ENCODE results near the gene THAP4. TPM values are rescaled to one million over a fixed set of nuclear protein-coding genes. Genes with fewer than 3 reads are reported as not detected.
"Not testable (repeated sequence)": the region's sequence is repeated elsewhere in the genome, so short reads cannot be mapped to it uniquely, and the experiment has no call there.

The THAP4 gene
- total RNA-seq, 2 donors from 2014 or later: 44.4 to 59.0 TPM

GRCh38 chr2:241566468-241566867, 70.5 kb downstream of the THAP4 start:
- no peak for TF ChIP-seq POLR2A (IDR thresholded peaks at IDR 0.05)
- TF ChIP-seq, protein P1, sequence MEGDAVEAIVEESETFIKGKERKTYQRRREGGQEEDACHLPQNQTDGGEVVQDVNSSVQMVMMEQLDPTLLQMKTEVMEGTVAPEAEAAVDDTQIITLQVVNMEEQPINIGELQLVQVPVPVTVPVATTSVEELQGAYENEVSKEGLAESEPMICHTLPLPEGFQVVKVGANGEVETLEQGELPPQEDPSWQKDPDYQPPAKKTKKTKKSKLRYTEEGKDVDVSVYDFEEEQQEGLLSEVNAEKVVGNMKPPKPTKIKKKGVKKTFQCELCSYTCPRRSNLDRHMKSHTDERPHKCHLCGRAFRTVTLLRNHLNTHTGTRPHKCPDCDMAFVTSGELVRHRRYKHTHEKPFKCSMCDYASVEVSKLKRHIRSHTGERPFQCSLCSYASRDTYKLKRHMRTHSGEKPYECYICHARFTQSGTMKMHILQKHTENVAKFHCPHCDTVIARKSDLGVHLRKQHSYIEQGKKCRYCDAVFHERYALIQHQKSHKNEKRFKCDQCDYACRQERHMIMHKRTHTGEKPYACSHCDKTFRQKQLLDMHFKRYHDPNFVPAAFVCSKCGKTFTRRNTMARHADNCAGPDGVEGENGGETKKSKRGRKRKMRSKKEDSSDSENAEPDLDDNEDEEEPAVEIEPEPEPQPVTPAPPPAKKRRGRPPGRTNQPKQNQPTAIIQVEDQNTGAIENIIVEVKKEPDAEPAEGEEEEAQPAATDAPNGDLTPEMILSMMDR (IDR thresholded peaks at IDR 0.05): no peak
- no peak overlapping the region for H3K4me3 ChIP-seq
- WGBS, 2 donors: 81 to 91% methylated on average over 7 of the region's 7 CpGs
- no peaks in the 10 kb centered on the region for H3K9me3 ChIP-seq
- peaks cover 5% of the 10 kb centered on the region for H3K4me1 ChIP-seq
- H3K27me3 ChIP-seq: no peaks in the 10 kb centered on the region
- no peak overlapping the region for H3K27ac ChIP-seq
- ATAC-seq (no peak), DNase-seq (no peak)
- intact Hi-C loops (cut with DNase I): no loop called here
- no peaks in the 10 kb centered on the region for H3K36me3 ChIP-seq (replicated peaks in 1 of 2; ENCODE audit: insufficient read depth in 1 of 2, low read depth in 2 of 2)

- H3K27me3 ChIP-seq; H3K36me3 ChIP-seq (replicated peaks in 1 of 2; ENCODE audit: insufficient read depth in 1 of 2, low read depth in 2 of 2); H3K27ac ChIP-seq; H3K4me1 ChIP-seq; H3K9me3 ChIP-seq; DNase-seq; H3K4me3 ChIP-seq; intact Hi-C loops (cut with DNase I); ATAC-seq: not testable (repeated sequence)
- WGBS, 2 donors: 88 to 92% methylated on average over 6 to 11 of the region's 11 CpGs
These were observed 70.9 kb downstream of the THAP4 start for GRCh38 chr2:241566021-241566420.

DNA sequence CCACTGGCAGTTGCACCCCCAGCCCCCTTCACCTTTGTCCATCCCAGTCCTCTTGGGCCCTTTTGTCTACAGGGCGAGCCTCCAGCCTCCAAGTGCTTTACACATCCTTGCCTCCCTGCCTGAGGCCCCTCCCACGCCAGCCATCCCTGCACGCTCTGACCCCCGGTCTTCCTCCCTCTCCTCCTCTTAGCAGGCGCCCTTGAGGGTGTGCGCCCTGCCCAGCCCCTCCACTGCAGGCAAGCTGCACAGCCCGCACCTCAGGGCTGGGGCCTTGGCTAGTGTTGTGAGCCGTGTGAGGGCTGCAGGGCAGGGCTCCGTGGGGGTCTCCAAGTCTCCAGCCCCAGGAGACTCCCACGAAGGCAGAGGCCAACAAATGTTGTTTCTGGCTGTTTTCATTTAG, 71.5 kb downstream of the THAP4 start:
- Histone ChIP-seq H3K9me3 (no peaks in the 10 kb centered on the region), H3K4me1 (peaks cover 15% of the 10 kb centered on the region), H3K27ac (no peak overlapping the region), H3K4me3 (no peak overlapping the region), H3K27me3 (no peaks in the 10 kb centered on the region), H3K36me3 (replicated peaks in 1 of 2; ENCODE audit: insufficient read depth in 1 of 2, low read depth in 2 of 2) (no peaks in the 10 kb centered on the region)
- ATAC-seq (no peak), DNase-seq (no peak)
- 86 to 91% methylated on average over 10 of the region's 10 CpGs for WGBS, 2 donors
- intact Hi-C loops (cut with DNase I): no loop called here
- TF ChIP-seq POLR2A (IDR thresholded peaks at IDR 0.05): no peak
- TF ChIP-seq, protein P1 (IDR thresholded peaks at IDR 0.05): no peak

DNA sequence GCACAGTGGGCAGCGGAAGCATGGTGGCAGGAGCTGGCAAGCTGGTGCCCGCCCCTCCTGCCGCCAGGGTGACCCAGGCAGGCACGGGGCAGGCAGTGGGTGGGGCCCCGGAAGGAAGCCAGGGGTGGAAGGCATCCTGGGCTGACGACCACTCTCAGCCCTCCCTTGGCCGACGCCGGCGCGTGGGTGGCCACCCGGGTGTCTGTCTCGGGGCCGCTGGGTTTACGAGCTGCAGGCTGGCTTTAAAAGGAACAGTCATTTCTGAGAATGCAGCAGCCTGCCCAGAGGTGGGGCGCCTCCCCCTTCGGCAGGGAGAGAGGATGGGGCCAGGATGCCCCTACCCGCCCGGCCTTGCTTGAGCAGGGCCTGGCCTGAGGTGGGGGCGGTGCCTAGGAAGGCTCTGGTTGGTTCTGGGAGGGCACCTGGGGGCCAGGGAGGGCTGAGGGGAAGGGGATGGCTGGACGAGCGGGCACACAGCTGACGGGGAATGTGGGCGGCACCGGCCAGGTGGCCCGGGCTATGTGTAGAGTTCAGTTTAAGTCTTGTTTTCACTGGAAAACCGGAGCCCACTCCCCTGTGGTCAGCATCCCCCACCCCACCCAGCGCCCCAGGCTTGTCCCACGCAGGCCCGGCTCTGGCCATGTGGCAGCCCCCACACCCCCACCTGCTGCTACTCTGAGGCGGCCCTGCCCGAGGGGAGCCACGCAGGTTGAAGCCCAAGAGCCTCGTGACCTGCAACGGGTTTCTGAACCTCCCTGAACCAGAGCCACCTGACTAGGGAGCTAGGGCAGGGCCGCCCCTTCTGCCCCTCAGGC, 72.2 kb downstream of the THAP4 start:
- intact Hi-C loops (cut with DNase I): no loop called here
- ATAC-seq: no peak
- Histone ChIP-seq H3K4me1 (peaks cover 21% of the 10 kb centered on the region), H3K27ac (no peak overlapping the region), H3K4me3 (no peak overlapping the region), H3K9me3 (no peaks in the 10 kb centered on the region), H3K36me3 (replicated peaks in 1 of 2; ENCODE audit: insufficient read depth in 1 of 2, low read depth in 2 of 2) (no peaks in the 10 kb centered on the region), H3K27me3 (no peaks in the 10 kb centered on the region)
- no peak for DNase-seq
- WGBS, 2 donors: 87 to 89% methylated on average over 31 to 33 of the region's 36 CpGs
- no peak for TF ChIP-seq POLR2A (IDR thresholded peaks at IDR 0.05)
- TF ChIP-seq, protein P1 (IDR thresholded peaks at IDR 0.05): no peak

DNA sequence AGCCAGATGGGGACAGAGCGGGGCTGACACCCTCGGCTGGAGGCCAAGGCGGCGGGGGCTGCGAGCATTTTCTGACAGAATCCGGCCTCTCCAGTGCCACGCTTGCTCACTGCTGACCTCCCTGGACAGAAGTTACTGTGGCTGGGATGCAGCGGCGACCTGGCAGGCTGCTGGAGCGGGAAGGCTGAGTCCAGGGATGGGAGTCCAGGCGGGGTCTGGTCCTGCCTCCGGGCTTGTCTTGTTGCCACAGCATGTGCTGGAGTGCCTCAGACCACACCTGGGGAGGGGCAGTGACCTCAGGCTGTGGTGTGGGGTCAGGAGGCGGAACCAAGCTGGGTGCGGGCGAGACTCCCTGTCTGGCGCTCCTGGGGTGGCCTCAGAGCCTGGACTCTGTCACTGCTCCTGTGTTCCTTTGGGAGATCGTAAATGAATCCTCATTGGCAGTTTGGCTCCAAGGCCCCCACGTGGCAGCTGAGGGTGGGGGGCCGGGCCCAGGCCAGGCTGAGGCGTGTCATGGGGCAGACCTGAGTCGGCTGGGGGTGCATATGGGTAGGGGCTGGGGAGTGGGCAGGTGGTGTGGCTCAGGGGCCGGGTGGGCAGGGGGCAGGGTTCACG, 72.9 kb downstream of the THAP4 start:
- Histone ChIP-seq H3K9me3 (no peaks in the 10 kb centered on the region), H3K27me3 (no peaks in the 10 kb centered on the region), H3K36me3 (replicated peaks in 1 of 2; ENCODE audit: insufficient read depth in 1 of 2, low read depth in 2 of 2) (no peaks in the 10 kb centered on the region), H3K27ac (no peak overlapping the region), H3K4me3 (no peak overlapping the region), H3K4me1 (peaks cover 26% of the 10 kb centered on the region)
- ATAC-seq (no peak), DNase-seq (no peak)
- TF ChIP-seq, protein P1 (IDR thresholded peaks at IDR 0.05): no peak
- no peak for TF ChIP-seq POLR2A (IDR thresholded peaks at IDR 0.05)
- WGBS, 2 donors: 89 to 100% methylated on average over 2 to 23 of the region's 23 CpGs
- intact Hi-C loops (cut with DNase I): no loop called here

Data from body of pancreas (tissue), 4 donors.